ENCODE data around the gene NR2C2. TPM values are rescaled to one million over a fixed set of nuclear protein-coding genes. Genes with fewer than 3 reads are reported as not detected.
A peak's percentile ranks its signal among the peaks of the same experiment; 100 is the strongest.
"Not testable (repeated sequence)": the region's sequence is repeated elsewhere in the genome, so short reads cannot be mapped to it uniquely, and the experiment has no call there.

NR2C2 gene
- total RNA-seq: 19.0 TPM
- 18.7 TPM for polyA plus RNA-seq
- long read RNA-seq, donor 1: 0 reads
- long read RNA-seq, donor 2, partial matches to known transcripts: 142 of 155 reads
- long read RNA-seq, donor 2, other reads (novel, unspliced or antisense): 5 of 155 reads
- long read RNA-seq, donor 3, partial matches to known transcripts: 55 of 60 reads
- long read RNA-seq, donor 3, other reads (novel, unspliced or antisense): 0 of 60 reads
- long read RNA-seq, donor 4, partial matches to known transcripts: 45 of 47 reads
- long read RNA-seq, donor 4, other reads (novel, unspliced or antisense): 0 of 47 reads
- long read RNA-seq, donor 5, partial matches to known transcripts: 45 of 50 reads
- long read RNA-seq, donor 5, other reads (novel, unspliced or antisense): 0 of 50 reads
- long read RNA-seq, donor 6, partial matches to known transcripts: 0 of 8 reads
- long read RNA-seq, donor 6, other reads (novel, unspliced or antisense): 0 of 8 reads
- long read RNA-seq, donor 7, partial matches to known transcripts: 0 of 39 reads
- long read RNA-seq, donor 7, other reads (novel, unspliced or antisense): 39 of 39 reads
- long read RNA-seq, donor 8, partial matches to known transcripts: 18 of 18 reads
- long read RNA-seq, donor 8, other reads (novel, unspliced or antisense): 0 of 18 reads
- long read RNA-seq, donor 9, partial matches to known transcripts: 21 of 27 reads
- long read RNA-seq, donor 9, other reads (novel, unspliced or antisense): 0 of 27 reads
- long read RNA-seq, donor 10, partial matches to known transcripts: 0 of 24 reads
- long read RNA-seq, donor 10, other reads (novel, unspliced or antisense): 23 of 24 reads

GRCh38 chr3:14947100-14947885 is at the start of gene NR2C2:
TSS of gene NR2C2 (plus strand) at chr3:14947583. CDS start at chr3:15003915, 56,332 bp downstream.
- H3K27ac ChIP-seq (ENCODE audit: low read depth in 1 of 2, low read length in 1 of 2): peak within 1 kb of the TSS; percentile 99 to 100
- peaks cover 6 to 19% of the 10 kb centered on the region in 2 donors for H3K4me1 ChIP-seq (ENCODE audit: control insufficient read depth in 2 of 2, insufficient read depth in 2 of 2, low read length in 2 of 2)
- peak within 1 kb of the TSS; percentile 94 to 98 for H3K4me3 ChIP-seq (ENCODE audit: low read length in 2 of 2)
- DNase-seq (ENCODE audit: low read depth in 6 of 9, low spot score in 9 of 9): peak; percentile 27 to 93 (median 81)
- no peaks in the 10 kb centered on the region for H3K27me3 ChIP-seq (ENCODE audit: control insufficient read depth in 2 of 2, insufficient read depth in 1 of 2, low read length in 1 of 2)
- no peaks in the 10 kb centered on the region for H3K9me3 ChIP-seq (ENCODE audit: control insufficient read depth in 2 of 2, insufficient read depth in 1 of 2, low read length in 1 of 2)
- under 1% methylated on average over 108 of the region's 108 CpGs for WGBS
- peaks cover 18 to 38% of the 10 kb centered on the region in 2 donors for H3K36me3 ChIP-seq (ENCODE audit: control insufficient read depth in 2 of 2, insufficient read depth in 2 of 2, low read length in 1 of 2)

- DNase-seq (ENCODE audit: low read depth in 6 of 9, low spot score in 9 of 9): no peak
- no peak overlapping the region for H3K27ac ChIP-seq (ENCODE audit: low read depth in 1 of 2, low read length in 1 of 2)
- no peaks in the 10 kb centered on the region for H3K27me3 ChIP-seq (ENCODE audit: control insufficient read depth in 2 of 2, insufficient read depth in 1 of 2, low read length in 1 of 2)
- no peak overlapping the region for H3K4me3 ChIP-seq (ENCODE audit: low read length in 2 of 2)
- H3K36me3 ChIP-seq (ENCODE audit: control insufficient read depth in 2 of 2, insufficient read depth in 2 of 2, low read length in 1 of 2): no peaks in the 10 kb centered on the region
- WGBS: 53% methylated on average over 7 of the region's 7 CpGs
- no peaks in the 10 kb centered on the region for H3K9me3 ChIP-seq (ENCODE audit: control insufficient read depth in 2 of 2, insufficient read depth in 1 of 2, low read length in 1 of 2)
- peaks cover 0 to 3% of the 10 kb centered on the region in 2 donors for H3K4me1 ChIP-seq (ENCODE audit: control insufficient read depth in 2 of 2, insufficient read depth in 2 of 2, low read length in 2 of 2)
Measured at GRCh38 chr3:14898929-14899328, 48.5 kb upstream of the NR2C2 start.

- Histone ChIP-seq H3K36me3 (ENCODE audit: control insufficient read depth in 2 of 2, insufficient read depth in 2 of 2, low read length in 1 of 2) (no peaks in the 10 kb centered on the region), H3K4me3 (ENCODE audit: low read length in 2 of 2) (no peak overlapping the region), H3K9me3 (ENCODE audit: control insufficient read depth in 2 of 2, insufficient read depth in 1 of 2, low read length in 1 of 2) (no peaks in the 10 kb centered on the region), H3K27ac (ENCODE audit: low read depth in 1 of 2, low read length in 1 of 2) (no peak overlapping the region), H3K4me1 (ENCODE audit: control insufficient read depth in 2 of 2, insufficient read depth in 2 of 2, low read length in 2 of 2) (peaks cover 0 to 3% of the 10 kb centered on the region in 2 donors), H3K27me3 (ENCODE audit: control insufficient read depth in 2 of 2, insufficient read depth in 1 of 2, low read length in 1 of 2) (no peaks in the 10 kb centered on the region)
- no peak for DNase-seq (ENCODE audit: low read depth in 6 of 9, low spot score in 9 of 9)
- WGBS: 94% methylated on average over 9 of the region's 9 CpGs
Measured at GRCh38 chr3:14899993-14900618, 47.3 kb upstream of the NR2C2 start.

GRCh38 chr3:14900881-14901873 is 46.2 kb upstream of the NR2C2 start:
- no peaks in the 10 kb centered on the region for H3K36me3 ChIP-seq (ENCODE audit: control insufficient read depth in 2 of 2, insufficient read depth in 2 of 2, low read length in 1 of 2)

GRCh38 chr3:14902719-14903118 is 44.7 kb upstream of the NR2C2 start:
- peaks cover 0 to 7% of the 10 kb centered on the region in 2 donors for H3K9me3 ChIP-seq (ENCODE audit: control insufficient read depth in 2 of 2, insufficient read depth in 1 of 2, low read length in 1 of 2)
- H3K27ac ChIP-seq (ENCODE audit: low read depth in 1 of 2, low read length in 1 of 2): no peak overlapping the region
- 92% methylated on average over 7 of the region's 7 CpGs for WGBS
- peaks cover 0 to 3% of the 10 kb centered on the region in 2 donors for H3K4me1 ChIP-seq (ENCODE audit: control insufficient read depth in 2 of 2, insufficient read depth in 2 of 2, low read length in 2 of 2)
- DNase-seq (ENCODE audit: low read depth in 6 of 9, low spot score in 9 of 9): no peak
- H3K36me3 ChIP-seq (ENCODE audit: control insufficient read depth in 2 of 2, insufficient read depth in 2 of 2, low read length in 1 of 2): no peaks in the 10 kb centered on the region
- no peaks in the 10 kb centered on the region for H3K27me3 ChIP-seq (ENCODE audit: control insufficient read depth in 2 of 2, insufficient read depth in 1 of 2, low read length in 1 of 2)
- no peak overlapping the region for H3K4me3 ChIP-seq (ENCODE audit: low read length in 2 of 2)

More at GRCh38 chr3:14900881-14901873, 46.2 kb upstream of the NR2C2 start:
- Histone ChIP-seq H3K4me1 (ENCODE audit: control insufficient read depth in 2 of 2, insufficient read depth in 2 of 2, low read length in 2 of 2) (peaks cover 0 to 3% of the 10 kb centered on the region in 2 donors), H3K27me3 (ENCODE audit: control insufficient read depth in 2 of 2, insufficient read depth in 1 of 2, low read length in 1 of 2) (no peaks in the 10 kb centered on the region), H3K27ac (ENCODE audit: low read depth in 1 of 2, low read length in 1 of 2) (no peak overlapping the region), H3K4me3 (ENCODE audit: low read length in 2 of 2) (no peak overlapping the region), H3K9me3 (ENCODE audit: control insufficient read depth in 2 of 2, insufficient read depth in 1 of 2, low read length in 1 of 2) (peaks cover 0 to under 1% of the 10 kb centered on the region in 2 donors)
- no peak for DNase-seq (ENCODE audit: low read depth in 6 of 9, low spot score in 9 of 9)
- WGBS: 75% methylated on average over 15 of the region's 15 CpGs

- not testable (repeated sequence) for H3K4me3 ChIP-seq (ENCODE audit: low read length in 2 of 2); H3K36me3 ChIP-seq (ENCODE audit: control insufficient read depth in 2 of 2, insufficient read depth in 2 of 2, low read length in 1 of 2); H3K27ac ChIP-seq (ENCODE audit: low read depth in 1 of 2, low read length in 1 of 2); H3K9me3 ChIP-seq (ENCODE audit: control insufficient read depth in 2 of 2, insufficient read depth in 1 of 2, low read length in 1 of 2); H3K4me1 ChIP-seq (ENCODE audit: control insufficient read depth in 2 of 2, insufficient read depth in 2 of 2, low read length in 2 of 2); H3K27me3 ChIP-seq (ENCODE audit: control insufficient read depth in 2 of 2, insufficient read depth in 1 of 2, low read length in 1 of 2); DNase-seq (ENCODE audit: low read depth in 6 of 9, low spot score in 9 of 9)
- WGBS: 100% methylated on average over 1 of the region's 3 CpGs
Measured at GRCh38 chr3:14903501-14903900, 43.9 kb upstream of the NR2C2 start.

GRCh38 chr3:14905055-14905657 is 42.2 kb upstream of the NR2C2 start:
- no peak overlapping the region for H3K4me3 ChIP-seq (ENCODE audit: low read length in 2 of 2)
- no peak for DNase-seq (ENCODE audit: low read depth in 6 of 9, low spot score in 9 of 9)
- no peak overlapping the region for H3K27ac ChIP-seq (ENCODE audit: low read depth in 1 of 2, low read length in 1 of 2)
- no peaks in the 10 kb centered on the region for H3K36me3 ChIP-seq (ENCODE audit: control insufficient read depth in 2 of 2, insufficient read depth in 2 of 2, low read length in 1 of 2)
- H3K4me1 ChIP-seq (ENCODE audit: control insufficient read depth in 2 of 2, insufficient read depth in 2 of 2, low read length in 2 of 2): no peaks in the 10 kb centered on the region
- 96% methylated on average over 6 of the region's 6 CpGs for WGBS
- H3K9me3 ChIP-seq (ENCODE audit: control insufficient read depth in 2 of 2, insufficient read depth in 1 of 2, low read length in 1 of 2): peaks cover 0 to 7% of the 10 kb centered on the region in 2 donors
- no peaks in the 10 kb centered on the region for H3K27me3 ChIP-seq (ENCODE audit: control insufficient read depth in 2 of 2, insufficient read depth in 1 of 2, low read length in 1 of 2)
